ENCODE data around the gene ZNF365.
A peak's percentile ranks its signal among the peaks of the same experiment; 100 is the strongest.
"Not testable (repeated sequence)": the region's sequence is repeated elsewhere in the genome, so short reads cannot be mapped to it uniquely, and the experiment has no call there.

ZNF365 gene

GRCh38 chr10:62352356-62352970, 21.7 kb upstream of the ZNF365 start:
- TF ChIP-seq, protein P1, sequence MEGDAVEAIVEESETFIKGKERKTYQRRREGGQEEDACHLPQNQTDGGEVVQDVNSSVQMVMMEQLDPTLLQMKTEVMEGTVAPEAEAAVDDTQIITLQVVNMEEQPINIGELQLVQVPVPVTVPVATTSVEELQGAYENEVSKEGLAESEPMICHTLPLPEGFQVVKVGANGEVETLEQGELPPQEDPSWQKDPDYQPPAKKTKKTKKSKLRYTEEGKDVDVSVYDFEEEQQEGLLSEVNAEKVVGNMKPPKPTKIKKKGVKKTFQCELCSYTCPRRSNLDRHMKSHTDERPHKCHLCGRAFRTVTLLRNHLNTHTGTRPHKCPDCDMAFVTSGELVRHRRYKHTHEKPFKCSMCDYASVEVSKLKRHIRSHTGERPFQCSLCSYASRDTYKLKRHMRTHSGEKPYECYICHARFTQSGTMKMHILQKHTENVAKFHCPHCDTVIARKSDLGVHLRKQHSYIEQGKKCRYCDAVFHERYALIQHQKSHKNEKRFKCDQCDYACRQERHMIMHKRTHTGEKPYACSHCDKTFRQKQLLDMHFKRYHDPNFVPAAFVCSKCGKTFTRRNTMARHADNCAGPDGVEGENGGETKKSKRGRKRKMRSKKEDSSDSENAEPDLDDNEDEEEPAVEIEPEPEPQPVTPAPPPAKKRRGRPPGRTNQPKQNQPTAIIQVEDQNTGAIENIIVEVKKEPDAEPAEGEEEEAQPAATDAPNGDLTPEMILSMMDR (IDR thresholded peaks at IDR 0.05; ENCODE audit: borderline replicate concordance, control extremely low read depth, extremely low read depth, insufficient read depth, missing control alignments) = no peak
- DNase-seq (ENCODE audit: low spot score) = no peak
- in situ Hi-C loops (cut with MboI; ENCODE audit: low sequenced_read_pairs, unreplicated experiment) = no loop called here

- TF ChIP-seq, protein P1 (IDR thresholded peaks at IDR 0.05; ENCODE audit: borderline replicate concordance, control extremely low read depth, extremely low read depth, insufficient read depth, missing control alignments) = no peak
- in situ Hi-C loops (cut with MboI; ENCODE audit: low sequenced_read_pairs, unreplicated experiment) = no loop called here
- no peak for DNase-seq (ENCODE audit: low spot score)
Observed at GRCh38 chr10:62354916-62355315, 19.3 kb upstream of the ZNF365 start.

DNA sequence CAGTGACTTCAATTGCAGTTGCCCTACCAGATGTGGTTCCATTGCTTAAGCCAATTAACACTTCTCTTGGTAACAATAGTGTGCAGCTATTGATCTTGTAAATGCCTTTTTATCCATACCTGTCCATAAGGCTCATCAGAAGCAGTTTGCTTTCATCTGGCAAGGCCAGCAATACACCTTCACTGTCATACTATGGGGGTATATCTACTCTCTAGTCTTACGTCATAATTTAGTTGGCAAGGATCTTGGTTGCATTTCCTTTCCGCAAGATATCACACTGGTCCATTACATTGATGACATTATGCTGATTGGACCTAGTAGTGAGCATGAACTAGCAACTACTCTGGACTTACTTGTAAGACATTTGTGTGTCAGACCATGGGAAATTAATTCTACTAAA, 17.7 kb upstream of the ZNF365 start:
- in situ Hi-C loops (cut with MboI; ENCODE audit: low sequenced_read_pairs, unreplicated experiment) = no loop called here
- DNase-seq (ENCODE audit: low spot score) = no peak
- TF ChIP-seq, protein P1 (IDR thresholded peaks at IDR 0.05; ENCODE audit: borderline replicate concordance, control extremely low read depth, extremely low read depth, insufficient read depth, missing control alignments) = no peak

DNA sequence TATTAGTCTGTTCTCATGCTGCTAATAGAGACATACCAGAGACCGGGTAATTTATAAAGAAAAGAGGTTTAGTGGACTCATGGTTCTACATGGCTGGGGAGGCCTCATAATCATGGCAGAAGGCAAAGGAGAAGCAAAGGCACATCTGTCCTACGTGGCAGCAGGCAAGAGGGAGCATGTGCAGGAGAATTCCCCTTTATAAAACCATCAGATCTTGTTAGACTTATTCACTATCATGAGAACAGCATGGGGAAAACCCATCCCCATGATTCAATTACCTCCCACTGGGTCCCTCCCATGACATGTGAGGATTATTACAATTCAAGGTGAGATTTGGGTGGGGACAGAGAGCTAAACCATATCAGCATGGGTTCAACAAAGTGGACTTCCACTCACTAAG, 16.0 kb upstream of the ZNF365 start:
- in situ Hi-C loops (cut with MboI; ENCODE audit: low sequenced_read_pairs, unreplicated experiment) = not testable (repeated sequence)

GRCh38 chr10:62373639-62373994, 552 bp upstream of the ZNF365 start:
- TF ChIP-seq, protein P1 (IDR thresholded peaks at IDR 0.05; ENCODE audit: borderline replicate concordance, control extremely low read depth, extremely low read depth, insufficient read depth, missing control alignments) = no peak
- in situ Hi-C loops (cut with MboI; ENCODE audit: low sequenced_read_pairs, unreplicated experiment) = no loop called here
- DNase-seq (ENCODE audit: low spot score) = no peak

More for the DNA sequence above, 16.0 kb upstream of the ZNF365 start:
- not testable (repeated sequence) for DNase-seq (ENCODE audit: low spot score)

GRCh38 chr10:62374862-62375710, 917 bp downstream of the ZNF365 start:
- TF ChIP-seq, protein P1 (IDR thresholded peaks at IDR 0.05; ENCODE audit: borderline replicate concordance, control extremely low read depth, extremely low read depth, insufficient read depth, missing control alignments) = no peak
- in situ Hi-C loops (cut with MboI; ENCODE audit: low sequenced_read_pairs, unreplicated experiment) = no loop called here
- peak; percentile 22 for DNase-seq (ENCODE audit: low spot score)

Measured in GM13976 (cell line).